HG03135 (cell line): ENCODE data around the gene VMAC.
A peak's percentile ranks its signal among the peaks of the same experiment; 100 is the strongest.

ENCODE experiments used
- ATAC-seq: cut with Tn5 transposase; IDR thresholded peaks from one replicate; pipeline ENCODE4 v1.9.1; 2021; ENCODE audit warnings: mild to moderate bottlenecking, moderate library complexity; ENCODE audit not compliant: unreplicated experiment

Gene VMAC

DNA sequence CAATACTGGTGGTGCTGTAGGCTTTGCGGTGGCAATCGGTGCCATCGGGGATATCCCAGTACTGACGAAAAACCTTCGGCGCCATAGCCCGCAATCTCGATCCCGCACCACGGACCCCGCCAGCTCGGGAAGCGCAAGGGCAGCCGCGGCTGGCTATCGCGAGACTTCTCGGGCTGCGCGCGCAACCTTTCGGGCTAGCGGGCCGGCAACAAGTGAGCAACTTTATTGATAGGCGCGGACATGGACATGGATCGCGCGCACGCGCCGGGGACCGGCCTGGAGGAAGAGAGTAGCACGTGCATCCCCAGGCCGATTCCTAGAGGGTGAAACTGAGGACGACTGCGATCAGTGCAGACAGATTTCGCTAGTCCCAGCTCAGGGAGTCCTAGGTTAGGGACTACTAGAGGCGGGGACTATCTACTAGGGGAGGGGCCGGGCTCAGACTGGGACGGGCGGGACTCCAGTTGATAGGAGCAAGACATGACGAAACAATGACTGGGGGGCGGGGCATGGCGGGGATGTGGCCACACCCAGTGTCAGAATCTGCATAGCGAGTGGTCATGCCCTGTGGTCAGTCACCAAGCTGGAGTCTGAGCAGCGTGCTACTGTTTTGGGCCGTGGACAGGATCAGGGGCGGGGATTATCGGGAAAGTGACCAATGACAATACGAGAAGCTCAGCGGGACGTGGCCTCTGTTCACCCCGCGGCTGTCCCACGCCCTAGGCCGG lies 884 bp upstream of the VMAC start, which contains the start of gene NDUFA11:
NDUFA11 (minus strand) TSS at position 167 of the 728 bp plus-strand sequence; CDS start at position 85, 82 bp downstream.
- peak; percentile 40 for ATAC-seq

DNA sequence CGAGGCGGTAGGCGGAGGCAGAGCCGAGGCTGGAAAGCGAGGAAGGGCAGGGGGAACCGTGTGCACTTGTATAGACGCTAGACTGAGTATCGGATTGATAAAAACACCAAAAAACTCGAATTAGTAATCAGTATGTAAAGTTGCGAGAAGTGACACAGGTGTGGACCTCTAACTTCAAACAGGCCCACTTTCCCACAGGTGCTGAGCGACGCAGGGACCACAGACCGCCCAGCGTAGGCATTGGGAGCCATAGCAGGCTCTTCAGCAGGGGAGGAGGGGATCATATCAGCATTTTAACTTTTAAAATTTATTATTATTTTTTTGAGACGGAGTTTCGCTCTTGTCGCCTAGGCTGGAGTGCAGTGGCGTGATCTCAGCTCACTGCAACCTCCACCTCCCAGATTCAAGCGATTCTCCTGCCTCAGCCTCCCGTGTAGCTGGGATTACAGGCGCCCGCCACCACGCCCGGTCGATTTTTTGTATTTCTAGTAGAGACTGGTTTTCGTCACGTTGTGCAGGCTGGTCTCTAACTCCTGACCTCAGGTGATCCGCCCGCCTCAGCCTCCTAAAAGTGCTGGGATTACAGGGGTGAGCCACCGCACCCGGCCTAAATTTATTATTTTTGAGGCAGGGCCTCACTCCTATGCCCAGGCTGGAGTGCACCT lies 574 bp downstream of the VMAC start:
- no peak for ATAC-seq

DNA sequence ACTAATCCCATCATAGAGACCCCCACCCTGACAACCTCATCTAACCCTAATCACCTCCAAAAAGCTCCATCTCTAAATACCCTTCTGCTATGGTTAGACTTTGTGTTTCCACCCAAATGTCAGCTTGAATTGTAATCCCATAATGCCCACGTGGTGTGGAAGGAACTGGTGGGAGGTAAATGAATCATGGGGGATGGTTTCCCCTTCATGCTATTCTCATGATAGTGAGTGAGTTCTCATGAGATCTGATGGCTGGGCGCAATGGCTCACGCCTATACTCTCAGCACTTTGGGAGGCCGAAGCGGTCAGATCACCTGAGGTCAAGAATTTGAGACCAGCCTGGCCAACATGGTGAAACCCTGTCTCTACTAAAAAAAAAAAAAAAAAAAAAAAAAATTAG lies 2.6 kb downstream of the VMAC start:
- ATAC-seq: no peak

DNA sequence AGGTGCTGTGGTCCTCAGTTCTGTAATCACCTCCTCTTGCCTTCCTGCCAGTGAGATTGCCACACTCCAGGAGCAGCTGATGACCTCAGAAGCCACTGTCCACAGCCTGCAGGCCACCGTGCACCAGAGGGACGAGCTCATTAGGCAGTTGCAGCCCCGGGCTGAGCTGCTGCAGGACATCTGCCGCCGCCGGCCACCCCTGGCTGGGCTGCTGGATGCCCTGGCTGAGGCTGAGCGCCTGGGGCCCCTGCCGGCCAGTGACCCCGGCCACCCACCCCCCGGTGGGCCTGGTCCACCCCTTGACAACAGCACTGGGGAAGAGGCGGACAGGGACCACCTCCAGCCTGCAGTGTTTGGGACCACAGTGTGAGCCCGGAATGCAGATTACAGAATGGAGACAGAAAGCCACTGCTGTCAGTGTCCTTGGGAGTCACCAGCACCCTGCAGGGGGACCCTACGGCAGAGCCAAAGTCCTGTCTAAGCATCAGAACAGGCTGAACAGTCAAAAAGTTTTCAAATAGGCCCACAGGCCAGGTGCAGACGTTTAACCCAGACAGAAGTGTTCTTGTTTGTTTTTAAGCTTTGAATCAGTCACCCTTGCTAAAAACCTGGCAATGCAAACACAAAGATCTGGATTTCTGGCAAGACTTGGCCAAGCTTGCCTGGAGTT lies 4.2 kb downstream of the VMAC start:
- no peak for ATAC-seq

DNA sequence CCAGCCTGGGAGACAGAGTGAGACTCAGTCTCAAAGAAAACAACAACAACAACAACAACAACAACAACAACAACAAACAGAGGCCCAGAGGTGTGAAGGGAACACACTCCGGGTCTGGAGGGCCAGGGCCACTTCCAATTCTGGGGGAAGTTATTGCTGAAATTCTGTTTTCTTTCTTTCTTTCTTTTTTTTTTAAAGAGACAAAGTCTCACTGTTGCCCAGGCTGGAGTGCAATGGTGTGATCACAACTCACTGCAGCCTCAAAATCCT lies 5.9 kb downstream of the VMAC start:
- ATAC-seq: no peak

DNA sequence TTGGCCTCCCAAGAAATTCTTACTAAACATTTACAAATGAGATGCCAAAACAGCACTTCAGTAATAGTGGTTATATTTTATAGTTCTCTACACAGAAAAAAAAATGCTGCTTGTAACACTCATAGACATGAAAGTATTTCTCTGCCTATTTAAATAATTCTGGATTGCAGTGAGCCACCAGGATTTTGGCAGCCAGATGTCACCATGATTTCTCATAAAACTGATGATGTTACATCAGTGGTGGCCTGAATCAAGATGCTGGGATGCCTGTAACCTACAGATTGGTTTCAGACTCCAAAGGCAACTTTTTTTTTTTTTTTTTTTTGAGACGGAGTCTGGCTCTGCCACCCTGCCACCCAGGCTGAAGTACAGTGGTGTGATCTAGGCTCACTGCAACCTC lies 6.7 kb downstream of the VMAC start:
- ATAC-seq: no peak

DNA sequence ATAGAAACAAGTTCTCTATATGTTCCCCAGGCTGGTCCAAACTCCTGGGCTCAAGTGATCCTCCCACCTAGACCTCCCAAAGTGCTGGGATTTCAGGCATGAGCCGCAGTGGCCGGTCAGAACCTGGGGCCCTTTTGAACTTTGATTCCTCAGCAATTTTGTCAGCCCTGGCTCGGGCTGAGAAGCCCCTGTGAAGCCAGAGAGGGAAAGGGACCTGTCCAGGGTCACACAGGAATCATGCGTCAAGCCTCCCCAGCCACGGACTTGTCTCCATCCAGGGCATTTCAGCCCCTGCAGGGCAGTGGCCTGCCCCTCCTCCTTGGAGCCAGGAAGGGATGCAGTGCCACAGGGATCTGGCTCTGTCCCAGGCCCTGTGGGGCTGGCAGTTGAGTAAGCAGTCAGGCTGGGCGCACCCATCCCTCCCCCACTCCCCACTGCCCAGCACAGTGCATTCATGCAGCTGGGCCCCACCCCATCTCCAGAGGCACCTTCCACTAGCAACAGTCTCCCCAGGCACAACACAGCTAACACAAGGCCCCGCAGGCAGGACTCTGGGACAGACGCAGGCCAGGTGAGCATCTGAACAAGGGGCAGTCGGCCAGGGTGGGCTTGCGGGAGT lies 9.2 kb downstream of the VMAC start, which contains the start of gene CAPS:
CAPS (plus strand) TSS at position 516 of the 619 bp plus-strand sequence. CDS start 153 bp downstream, outside the sequence.
- ATAC-seq: no peak

DNA sequence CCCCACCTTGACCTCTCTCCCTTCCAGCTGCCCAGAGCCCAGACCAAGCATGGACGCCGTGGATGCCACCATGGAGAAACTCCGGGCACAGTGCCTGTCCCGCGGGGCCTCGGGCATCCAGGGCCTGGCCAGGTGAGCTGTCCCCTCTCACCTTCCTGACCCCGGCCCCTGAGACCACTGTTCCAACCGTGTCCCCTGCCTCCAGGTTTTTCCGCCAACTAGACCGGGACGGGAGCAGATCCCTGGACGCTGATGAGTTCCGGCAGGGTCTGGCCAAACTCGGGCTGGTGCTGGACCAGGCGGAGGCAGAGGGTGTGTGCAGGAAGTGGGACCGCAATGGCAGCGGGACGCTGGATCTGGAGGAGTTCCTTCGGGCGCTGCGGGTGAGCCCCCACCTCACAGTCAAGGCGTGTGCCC lies 9.7 kb downstream of the VMAC start:
- no peak for ATAC-seq

DNA sequence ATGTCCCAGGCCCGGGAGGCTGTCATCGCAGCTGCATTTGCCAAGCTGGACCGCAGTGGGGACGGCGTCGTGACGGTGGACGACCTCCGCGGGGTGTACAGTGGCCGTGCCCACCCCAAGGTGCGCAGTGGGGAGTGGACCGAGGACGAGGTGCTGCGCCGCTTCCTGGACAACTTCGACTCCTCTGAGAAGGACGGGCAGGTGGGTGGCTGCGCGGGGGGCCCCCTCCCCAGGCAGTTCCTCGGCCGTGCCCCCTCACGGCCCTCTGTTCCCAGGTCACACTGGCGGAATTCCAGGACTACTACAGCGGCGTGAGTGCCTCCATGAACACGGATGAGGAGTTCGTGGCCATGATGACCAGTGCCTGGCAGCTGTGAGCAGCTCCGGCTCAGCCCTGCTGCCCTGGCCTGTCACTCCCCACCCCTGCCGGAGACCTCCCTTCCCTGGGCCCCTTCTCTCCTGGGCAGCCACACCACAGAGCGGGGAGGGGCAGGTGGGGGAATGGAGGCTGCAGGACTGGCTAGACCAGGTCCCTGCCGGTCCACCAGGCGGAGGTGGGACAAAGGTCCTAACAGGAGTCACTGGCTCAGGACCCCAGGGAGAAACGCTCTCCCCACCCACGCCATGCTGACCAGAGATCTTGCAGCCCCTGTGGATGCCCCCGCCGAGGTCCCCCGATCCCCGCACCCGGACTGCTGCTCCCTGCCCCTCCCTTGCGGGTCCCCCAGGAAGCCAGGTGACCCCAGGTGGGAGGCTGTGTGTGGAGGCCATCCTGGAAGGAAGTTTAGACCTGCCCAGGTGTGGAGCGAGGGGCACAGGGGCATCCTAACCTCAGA lies 10.5 kb downstream of the VMAC start:
- no peak for ATAC-seq

DNA sequence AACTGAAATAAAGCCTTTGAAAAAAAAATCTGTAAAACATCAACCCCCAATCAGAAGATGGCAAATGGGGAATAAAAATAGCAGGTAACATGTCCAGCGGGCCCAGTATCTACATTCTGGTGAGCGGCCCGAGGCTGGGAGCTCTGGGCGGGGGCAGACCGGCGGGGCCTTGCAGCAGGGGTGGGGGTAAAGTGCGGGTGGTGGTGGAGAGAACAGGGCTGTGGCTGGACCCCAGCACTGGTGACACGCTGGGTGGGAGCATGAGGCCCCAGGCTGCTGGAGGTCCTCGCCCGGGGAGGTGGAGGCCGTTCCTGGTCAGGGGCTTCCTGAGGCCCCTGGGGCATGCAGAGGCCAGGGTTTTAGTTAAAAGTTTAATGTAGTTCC lies 11.1 kb downstream of the VMAC start:
- no peak for ATAC-seq

DNA sequence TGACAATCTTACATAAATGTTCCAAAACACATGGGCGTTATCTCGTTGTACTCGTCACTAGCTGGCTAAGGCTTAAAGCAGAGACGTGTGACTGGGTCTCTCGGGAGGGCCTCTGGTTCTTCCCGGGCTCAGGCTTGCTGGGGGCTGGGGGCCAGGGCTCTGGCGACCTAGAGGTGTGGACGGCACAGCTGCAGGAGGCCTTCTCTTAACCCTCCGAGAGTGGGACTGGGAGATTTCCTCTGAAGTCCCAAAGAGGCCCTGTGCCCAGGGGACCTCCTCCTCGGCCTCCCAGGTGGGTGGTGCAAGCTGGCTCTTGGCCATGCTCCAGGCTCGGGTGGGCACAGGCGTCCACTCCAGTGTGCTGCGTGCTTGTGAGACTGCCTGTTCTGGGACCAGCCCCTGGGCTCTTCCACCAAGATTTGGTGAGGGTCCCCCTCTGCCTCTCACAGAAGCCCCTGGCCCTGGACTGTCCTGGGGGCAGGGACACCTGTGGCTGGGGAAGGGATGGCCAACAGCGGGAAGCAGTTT lies 11.6 kb downstream of the VMAC start:
- ATAC-seq: no peak

DNA sequence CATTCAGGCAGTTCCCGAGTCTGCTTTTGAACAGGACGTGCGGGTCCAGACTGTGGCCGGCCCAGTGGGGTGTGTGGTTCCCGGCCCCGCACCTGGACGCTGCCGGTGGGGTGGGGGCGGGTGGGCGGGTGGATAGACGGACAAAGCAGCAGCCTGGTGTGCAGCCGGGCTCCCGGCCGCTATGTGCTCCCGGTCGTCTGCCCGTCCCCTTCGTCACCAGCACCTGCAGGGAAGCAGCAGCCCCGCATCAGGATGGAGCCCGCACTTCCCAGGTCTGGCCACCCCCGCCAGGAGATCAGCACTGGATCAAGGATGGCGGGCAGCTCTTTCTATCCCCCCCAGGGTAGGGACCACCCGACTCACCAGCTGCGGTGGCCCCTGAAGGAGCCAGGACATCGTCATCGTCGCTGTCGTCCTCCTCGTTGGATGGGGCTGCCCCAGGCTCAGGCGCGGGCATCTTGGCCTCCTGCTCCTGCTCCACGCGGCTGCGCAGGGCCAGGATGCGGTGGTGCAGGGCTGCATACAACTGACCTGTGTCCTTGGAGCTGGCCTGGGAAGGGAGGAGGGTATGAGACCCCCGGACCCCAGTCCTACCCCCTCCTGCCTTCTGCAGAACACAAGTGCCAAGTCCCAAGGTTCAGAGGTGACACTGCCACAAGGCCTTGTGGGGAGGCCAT lies 12.9 kb downstream of the VMAC start:
- no peak for ATAC-seq

DNA sequence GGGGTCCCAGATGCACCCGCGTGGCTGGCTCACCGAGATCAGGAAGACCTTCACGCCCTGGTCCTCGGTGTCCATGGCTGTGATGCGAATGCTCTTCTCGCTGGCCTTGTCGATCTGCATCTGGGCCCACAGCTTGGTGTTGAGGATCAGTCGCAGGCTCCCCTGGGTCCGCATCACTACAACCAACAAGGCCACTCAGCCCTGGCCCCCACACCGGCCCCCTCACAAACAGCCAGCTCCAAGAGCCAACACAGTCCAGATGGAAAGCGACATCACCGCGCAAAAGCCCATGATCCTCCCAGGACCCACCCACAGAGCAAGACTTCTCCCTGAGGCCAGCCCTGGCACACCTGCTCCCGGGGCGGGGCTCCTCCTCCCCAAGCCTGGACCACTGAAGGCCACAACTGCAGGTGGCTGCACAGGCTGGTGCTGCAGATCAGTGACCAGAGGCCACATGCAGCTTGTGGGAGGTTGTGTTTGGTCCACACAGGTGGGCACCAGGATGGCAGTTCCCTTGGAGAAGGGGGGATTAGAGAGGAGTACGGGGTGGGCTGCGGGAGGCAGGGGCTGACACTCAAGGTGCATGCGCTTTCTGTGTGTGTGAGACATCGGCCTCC lies 13.9 kb downstream of the VMAC start:
- no peak for ATAC-seq

DNA sequence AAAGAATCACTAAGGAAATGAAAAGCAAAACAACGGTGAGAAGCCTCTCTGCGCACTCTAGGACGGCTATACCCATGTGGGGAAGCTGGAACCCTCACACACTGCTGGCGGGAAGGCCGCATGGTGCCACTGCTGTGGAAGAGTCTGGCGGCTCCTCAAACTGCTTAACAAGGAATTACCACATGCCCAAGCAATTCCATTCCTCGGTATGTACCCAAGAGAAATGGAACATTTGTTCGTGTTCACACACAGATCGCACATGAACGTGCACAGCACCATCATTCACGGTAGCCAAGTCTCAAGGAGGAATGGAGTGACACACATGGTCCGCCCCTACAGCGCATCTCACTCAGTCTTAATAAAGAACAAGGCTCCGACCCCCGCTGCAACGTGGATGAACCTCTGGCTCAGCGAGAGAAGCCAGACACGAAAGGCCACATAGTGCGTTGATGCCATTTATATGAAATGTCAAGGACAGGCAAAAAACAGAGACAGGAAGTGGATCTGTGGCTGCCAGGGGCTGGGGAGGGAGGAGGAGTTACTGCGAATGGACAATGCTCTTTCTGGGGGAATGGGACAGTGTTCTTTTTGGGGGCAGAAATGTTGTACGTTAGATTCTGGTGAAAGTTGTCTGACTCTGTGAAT lies 17.0 kb downstream of the VMAC start:
- no peak for ATAC-seq

DNA sequence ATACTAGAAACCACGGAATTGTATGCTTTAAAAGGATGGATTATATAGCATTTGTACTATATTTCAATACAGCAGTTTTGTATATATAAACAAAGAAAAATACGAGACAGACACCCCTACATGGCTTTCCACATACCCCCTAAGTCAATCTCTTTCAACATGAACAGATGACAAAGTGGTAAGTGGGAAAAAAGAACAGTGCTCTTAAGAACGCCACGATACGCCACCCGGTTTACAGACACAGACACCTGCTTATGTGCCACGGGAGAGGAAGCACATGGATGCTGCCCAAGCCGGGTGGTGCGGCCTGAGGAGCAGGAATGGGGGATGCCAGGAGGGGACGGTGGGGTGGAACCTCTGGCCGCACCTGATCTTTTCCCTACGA lies 17.5 kb downstream of the VMAC start:
- no peak for ATAC-seq

DNA sequence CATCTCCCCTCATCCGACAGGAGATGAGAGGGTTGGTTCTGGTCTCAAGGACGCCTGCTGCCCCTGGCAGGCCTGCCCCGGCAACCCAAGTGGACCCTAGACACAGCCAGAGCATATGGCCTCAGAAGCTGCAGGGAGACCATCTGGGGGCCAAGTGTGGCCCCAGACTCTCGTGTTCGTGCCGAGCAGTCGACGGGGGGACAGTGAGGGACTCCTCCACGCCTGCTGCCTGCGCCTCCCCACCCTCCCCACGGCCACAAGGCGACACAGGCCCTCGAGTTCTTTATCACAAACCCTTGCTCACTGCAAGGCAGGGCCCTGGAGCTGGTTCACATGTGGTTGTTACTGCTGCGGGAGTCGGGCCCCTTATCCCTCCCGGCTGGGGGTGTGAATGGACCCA lies 18.7 kb downstream of the VMAC start:
- ATAC-seq: no peak

DNA sequence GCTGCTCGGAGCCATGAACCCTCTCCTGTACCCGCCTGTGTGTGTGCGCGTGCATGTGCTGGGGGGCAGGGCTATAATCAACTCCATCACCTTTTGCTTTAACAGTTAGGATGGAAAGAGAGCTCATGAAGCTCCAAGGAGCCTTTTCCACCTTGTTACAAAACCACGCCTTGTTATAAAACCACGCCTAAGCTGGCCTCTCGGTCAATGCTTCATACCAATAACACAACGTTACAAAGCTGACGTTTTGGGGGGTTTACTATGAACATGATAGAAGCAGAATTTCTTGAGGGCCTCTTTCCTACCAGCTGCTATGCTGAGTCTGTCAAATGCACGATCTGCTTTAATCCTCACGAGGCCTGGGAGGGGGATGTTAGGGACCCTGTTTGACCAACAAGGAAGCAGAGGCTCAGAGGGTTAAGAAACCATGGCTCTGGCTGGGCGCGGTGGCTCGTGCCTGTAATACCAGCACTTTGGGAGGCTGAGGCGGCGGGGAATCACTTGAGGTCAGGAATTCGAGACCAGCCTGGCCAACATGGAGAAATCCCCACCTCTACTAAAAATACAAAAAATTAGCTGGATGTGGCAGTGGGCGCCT lies 21.3 kb downstream of the VMAC start:
- ATAC-seq: no peak

DNA sequence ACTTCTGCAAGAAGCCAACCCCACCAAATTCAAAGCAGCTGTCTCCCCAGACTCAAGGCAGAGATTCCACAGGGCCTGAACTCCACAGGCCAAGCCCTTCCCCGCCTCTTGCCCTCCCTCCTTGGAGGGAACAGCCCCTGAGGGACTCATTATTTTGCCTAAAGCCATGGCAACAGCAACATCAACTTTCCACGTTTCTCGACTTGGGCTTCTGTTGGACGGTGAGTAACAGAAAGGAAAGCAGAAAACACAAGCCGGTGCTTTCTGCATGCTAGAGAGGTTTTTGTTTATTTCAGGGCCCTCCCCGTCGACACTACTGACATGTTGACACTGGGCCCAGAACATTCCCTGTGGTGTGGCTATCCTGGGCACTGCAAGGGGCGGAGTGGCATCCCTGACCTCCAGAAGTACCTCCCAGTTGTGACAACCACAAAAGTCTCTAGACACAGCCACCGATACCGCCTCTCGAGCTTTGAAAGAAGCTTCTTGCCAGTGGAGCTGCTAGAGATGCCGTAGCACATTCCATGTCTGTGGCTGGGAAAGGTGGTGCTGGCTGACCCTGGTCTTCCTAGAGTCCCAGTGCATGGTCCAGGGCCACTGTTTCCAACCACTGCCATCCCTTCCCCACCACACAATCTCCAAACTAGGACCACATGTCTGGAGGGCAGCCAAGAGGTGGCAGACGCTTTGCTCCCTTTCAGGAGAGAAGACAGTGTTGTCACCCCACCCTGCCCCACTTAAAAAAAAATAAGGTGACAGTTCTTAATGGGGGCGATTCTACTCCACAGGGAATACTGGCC lies 22.2 kb downstream of the VMAC start:
- ATAC-seq: no peak
